GM19193 (cell line): Measurements from ENCODE around the gene EDA2R.

Experiments used
- POLR2A ChIP-seq: IDR thresholded peaks from 4 replicates; pipeline ENCODE4 v1.6.1; 2011; ENCODE audit not compliant: insufficient read depth, insufficient read length; ENCODE audit errors: extremely low read depth

Gene EDA2R

DNA sequence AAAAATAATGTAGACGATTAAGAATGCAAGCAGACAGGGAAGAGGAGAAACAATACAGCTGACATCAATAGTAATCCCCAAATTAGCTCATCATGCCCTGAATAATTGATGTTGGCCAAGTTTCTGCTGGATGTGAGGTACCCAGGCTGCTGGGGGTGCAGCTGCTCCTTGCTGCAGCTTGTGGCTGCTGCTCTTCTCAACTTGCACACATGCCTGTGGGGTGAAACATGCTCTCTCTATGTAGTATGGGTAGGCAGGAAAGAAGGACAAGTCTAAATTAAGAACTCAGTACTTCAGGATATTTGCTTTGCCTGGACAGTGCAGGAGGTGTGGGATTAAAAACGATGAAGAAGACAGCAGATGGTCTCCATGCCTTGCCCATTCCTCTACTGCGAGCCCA, 16.7 kb downstream of the EDA2R start:
- TF ChIP-seq POLR2A: no peak

DNA sequence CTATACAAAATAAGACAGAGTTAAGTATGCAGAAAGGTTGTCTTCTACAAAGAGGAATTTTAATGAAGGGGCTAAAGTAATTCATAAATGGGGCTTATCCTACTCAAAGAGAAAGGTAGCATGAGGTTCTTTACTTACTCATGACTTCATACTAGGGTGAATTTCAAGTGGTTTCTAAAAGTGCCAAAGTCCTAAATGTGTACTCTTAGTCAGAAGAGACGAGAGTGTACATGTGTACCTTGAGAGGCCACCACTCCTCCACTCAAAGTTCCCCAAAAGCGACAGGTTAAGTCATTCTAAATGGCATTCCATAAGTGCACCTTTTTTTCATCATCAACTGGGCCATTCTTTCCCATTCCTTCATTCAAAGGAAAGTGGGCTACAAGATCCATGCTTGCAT, 21.9 kb downstream of the EDA2R start:
- no peak for TF ChIP-seq POLR2A

DNA sequence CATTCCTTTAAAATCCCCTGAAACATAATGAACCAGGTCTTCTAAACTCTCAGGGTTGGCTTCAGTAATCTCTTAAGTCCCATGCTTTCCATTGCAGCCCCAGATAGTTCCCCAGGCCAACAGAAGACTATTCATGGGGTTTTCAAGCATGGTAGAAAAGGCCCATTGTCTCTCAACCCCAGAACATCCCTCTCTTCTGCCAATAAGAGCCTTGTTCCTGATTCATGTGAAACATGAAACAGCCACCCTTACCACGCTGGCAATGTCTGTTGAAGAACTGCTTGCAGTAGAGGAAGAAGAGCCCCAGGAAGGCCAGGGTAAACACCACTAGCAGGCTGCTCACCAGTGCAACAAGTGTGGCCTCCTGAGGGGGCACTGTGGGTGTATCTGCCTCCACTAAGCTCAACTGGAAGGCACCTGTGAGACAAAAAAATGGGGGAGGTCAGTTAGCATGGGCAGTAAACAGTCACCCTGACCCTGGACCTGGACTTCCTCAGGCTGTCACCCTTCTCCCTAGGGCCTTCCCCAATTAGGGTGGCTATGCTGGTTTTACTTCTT, 36.4 kb downstream of the EDA2R start:
- TF ChIP-seq POLR2A: no peak

DNA sequence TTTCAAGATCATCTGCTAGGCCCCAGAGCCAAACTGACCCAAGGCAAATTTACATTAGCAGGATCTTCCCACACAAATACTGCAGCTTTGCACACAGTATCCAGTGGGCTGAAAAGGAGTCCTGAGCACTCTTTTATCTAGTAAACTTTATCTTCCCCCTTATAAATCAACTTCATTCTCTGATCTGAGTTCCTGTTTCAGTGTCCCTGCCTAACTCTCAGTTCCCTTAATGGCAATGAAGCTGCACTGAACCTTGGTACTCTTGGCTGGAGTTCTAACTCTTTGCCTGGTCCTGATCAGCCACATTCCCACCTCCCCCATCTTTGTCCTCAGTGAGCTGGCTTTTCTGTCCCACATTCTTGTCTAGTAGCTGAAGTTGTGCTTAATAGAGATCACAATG, 37.4 kb downstream of the EDA2R start:
- TF ChIP-seq POLR2A: no peak

DNA sequence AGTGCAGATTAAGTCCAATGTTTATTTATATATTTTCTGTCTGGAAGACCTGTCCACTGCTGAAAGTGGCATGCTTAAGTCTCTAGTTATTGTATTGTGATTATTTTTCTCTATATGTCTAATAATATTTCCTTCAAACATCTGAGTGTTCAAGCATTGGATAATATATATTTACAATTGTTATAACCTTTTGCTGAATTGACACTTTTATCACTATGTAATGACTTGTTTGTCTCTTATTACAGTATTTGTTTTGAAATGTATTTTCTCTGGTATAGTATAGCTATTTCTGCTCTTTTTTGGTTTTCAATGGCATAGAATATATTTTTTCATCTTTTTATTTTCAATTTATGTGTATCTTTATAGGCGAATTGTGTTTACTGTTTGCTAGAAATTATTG, 59.7 kb downstream of the EDA2R start:
- no peak for TF ChIP-seq POLR2A

DNA sequence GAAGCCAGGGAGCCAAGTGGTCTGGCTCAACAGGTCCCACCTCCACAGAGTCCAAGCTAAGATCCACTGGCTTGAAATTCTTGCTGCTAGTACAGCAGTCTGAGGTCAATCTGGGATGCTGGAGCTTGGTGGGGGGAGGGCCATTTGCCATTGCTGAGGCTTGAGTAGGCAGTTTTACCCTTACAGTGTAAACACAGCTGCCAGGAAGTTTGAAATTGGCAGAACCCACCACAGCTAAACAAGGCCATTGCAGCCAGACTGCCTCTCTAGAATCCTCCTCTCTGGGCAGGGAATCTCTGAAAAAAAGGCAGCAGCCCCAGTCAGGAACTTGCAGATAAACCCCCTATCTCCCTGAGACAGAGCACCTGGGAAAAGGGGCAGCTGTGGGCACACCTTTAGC, 84.9 kb downstream of the EDA2R start:
- TF ChIP-seq POLR2A: no peak

DNA sequence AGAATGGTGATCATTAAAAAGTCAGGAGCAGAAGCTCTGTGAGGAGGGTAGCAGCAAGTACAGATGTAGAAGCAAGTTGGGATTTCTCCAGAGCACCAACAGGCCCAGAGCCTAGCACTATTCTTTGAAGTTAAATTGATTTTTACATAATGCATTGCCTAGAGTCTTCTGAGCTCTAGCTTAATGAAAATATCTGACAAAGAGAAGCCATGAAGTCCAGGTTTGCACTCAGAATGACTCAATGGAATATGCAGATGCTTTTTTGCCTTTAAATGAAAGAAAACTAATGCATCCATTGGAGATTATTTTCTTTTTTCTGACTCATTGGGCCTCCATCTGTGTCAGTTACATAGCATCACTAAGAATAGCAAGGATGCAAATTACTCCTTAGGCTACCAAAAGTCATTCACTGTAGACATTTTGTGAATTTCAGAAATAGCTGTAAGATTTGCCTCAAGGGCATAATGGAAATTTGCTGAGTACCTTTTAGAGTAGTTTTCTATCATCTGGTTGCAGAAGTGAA, 91.0 kb downstream of the EDA2R start:
- no peak for TF ChIP-seq POLR2A
